GM21717 (cell line): Measurements from ENCODE around the gene DPEP2NB.
A peak's percentile ranks its signal among the peaks of the same experiment; 100 is the strongest.
"Not testable (repeated sequence)": the region's sequence is repeated elsewhere in the genome, so short reads cannot be mapped to it uniquely, and the experiment has no call there.

Experiments used
- ATAC-seq: cut with Tn5 transposase; IDR thresholded peaks from one replicate; pipeline ENCODE4 v1.9.1; 2021; ENCODE audit warnings: mild to moderate bottlenecking, moderate library complexity; ENCODE audit not compliant: unreplicated experiment

DPEP2NB gene, protein sequence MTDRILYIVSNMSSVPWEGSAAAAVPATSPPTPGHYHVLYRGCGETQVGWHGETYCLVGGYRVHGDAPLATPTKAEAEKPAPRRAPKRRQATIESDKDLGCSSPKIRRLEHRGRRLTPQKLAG

DNA sequence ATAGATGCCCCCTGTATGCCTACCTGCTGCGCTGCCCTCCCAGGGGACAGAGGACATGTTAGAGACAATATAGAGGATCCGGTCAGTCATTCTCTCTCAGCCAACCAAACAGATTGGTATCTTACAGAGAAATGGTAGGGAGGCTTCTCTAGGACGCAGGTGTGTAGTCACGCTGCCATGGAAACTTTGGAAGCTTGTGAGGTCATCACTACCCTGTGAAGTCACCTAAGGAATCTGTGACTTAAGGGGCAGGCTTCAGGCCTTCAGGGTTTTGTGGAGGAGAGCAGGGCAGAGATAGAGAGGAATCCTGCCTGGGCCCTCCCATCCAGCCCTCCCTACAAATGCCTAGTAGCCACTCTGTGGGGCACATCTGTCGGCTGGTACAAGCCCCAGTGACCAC, at the start of gene DPEP2NB:
Gene DPEP2NB (minus strand): TSS at position 231 of the 400 bp plus-strand sequence. CDS start 141 bp downstream, at position 90.
- ATAC-seq, result no peak

DNA sequence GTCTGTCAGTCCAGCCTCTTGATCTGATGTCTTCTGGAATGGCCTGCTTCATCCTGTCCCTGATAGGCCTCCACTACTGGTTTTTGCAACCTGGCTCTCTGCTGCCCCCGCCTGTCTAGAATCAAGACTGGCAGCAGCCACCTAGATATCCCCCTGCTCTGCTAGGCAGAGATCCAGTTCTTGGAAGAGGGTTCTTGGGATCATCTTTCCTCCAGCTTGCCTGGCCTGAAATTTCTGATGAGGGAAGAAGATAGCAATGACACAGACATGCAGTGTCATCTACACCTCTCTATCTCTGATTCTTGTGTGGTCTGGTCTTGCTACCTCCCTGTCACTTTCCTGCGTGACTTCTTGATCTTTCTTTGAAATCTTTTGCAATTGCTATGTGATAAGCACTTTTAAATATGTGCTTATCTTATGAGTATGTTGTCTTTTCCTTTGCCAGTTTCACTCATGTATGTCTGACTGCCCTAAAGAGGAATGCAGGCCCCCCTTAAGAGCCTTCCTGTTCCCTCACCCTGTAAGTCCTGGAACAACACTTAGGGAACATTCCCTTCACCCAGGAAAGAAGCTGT, 49.2 kb upstream of the DPEP2NB start:
- no peak for ATAC-seq

GRCh38 chr16:68062910-68063393, 47.2 kb upstream of the DPEP2NB start:
- no peak for ATAC-seq

- no peak for ATAC-seq
Observed at GRCh38 chr16:68061396-68061795, 45.7 kb upstream of the DPEP2NB start.

GRCh38 chr16:68059804-68060203, 44.1 kb upstream of the DPEP2NB start:
- no peak for ATAC-seq

DNA sequence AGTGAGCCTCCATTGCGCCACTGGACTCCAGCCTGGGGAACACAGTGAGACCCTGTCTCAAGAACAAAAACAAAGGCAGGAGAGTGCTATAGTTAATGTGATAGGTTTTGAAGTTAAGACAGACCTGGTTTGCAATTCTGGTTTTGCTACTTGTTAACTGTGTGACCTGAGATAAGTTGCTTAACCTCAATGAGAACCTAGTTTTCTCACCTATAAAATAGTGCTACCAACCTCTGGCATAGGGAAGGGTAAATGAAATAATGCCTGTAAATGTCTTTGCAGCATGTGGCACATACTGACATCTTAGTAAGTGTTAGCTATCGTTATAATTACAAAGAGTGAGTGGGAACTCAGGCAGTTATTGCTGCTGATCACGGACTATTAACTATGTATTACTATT, 39.7 kb upstream of the DPEP2NB start:
- no peak for ATAC-seq

- no peak for ATAC-seq
Observed at GRCh38 chr16:68049449-68049848, 33.7 kb upstream of the DPEP2NB start.

GRCh38 chr16:68047987-68048386, 32.3 kb upstream of the DPEP2NB start:
- ATAC-seq, result no peak

DNA sequence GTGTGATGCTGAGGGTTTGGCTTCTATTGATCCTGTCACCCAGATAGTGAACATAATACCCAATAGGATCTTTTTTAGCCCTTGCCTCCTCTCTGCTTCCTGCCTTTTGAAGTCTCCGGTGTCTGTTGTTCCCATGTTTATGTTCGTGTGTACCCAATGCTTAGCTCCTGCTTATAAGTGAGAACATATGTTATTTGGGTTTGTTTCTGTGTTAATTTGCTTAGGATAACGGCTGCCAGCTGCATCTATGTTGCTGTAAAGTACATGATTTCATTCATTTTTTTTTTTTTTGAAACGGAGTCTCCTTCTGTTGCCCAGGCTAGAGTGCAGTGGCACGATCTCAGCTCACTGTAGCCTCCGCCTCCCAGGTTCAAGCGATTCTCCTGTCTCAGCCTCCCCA, 30.4 kb upstream of the DPEP2NB start:
- no peak for ATAC-seq

DNA sequence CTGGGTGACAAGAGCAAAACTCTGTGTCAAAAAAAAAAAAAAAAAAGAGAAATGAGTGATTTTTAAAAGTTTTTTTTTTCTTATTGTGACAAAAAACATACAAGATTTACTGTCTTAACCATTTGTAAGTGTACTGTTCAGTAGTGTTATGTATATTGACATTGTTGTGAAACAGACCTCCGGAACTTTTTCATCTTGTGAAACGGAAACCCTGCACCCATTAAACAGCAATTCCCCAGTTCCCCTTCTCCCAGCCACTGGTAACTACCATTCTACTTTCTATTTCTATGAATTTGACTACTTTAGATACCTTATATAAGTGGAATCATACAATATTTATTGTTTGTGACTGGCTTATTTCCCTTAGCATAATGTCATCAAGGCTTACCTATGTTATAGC, 26.1 kb upstream of the DPEP2NB start:
- no peak for ATAC-seq

GRCh38 chr16:68040506-68041288, 25.0 kb upstream of the DPEP2NB start:
- peak; percentile 79 for ATAC-seq

DNA sequence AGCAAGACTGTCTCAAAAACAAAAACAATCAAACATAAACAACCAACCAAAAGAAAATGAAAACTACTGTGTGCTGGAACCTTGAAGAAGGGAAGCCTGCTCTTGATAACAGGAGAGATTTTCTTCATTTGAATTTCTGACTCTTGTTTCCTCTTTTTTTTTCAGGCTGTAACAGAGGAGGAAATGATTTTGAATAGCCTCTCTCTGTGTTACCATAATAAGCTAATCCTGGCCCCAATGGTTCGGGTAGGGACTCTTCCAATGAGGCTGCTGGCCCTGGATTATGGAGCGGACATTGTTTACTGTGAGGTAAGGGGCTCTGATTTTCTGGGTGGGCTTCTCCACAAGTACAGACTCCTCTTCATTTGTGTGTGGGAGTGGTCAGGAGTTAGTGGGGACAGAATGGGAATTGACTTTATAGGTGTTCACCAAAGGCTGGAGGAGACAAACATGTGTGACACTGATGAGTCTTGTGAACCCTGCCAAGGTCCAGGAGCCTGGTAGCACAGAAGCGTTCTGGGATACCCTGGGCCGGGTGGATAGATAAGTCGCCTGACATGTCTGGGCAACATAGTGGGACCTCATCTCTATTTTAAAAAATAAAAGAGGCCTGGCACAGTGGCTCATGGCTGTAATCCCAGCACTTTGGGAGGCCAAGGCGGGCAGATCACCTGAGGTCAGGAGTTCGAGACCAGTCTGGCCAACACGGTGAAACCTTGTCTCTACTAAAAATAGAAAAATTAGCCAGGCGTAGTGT, 22.3 kb upstream of the DPEP2NB start:
- ATAC-seq, result no peak

DNA sequence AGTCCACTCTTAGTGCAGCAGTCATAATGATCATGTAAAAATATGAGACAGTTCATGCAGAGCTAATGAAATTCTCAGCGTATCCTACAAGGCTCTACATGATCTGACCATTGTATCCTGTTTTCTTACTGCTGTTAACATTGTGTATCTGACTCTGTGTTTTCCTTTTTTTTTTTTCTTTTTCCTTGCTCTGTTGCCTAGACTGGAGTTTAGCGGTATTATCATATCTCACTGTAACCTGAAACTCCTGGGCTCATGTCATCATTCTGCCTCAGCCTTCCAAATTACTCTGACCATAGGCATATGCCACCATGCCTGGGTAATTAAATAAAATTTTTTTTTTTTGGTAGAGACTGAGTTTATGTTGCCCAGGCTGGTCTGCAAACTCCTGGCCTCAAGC, 19.5 kb upstream of the DPEP2NB start:
- no peak for ATAC-seq

- ATAC-seq, result no peak
Observed at GRCh38 chr16:68033101-68033500, 17.4 kb upstream of the DPEP2NB start.

GRCh38 chr16:68031951-68032350, 16.2 kb upstream of the DPEP2NB start:
- no peak for ATAC-seq

- not testable (repeated sequence) for ATAC-seq
Observed at GRCh38 chr16:68030108-68030507, 14.4 kb upstream of the DPEP2NB start.

GRCh38 chr16:68028996-68029395, 13.3 kb upstream of the DPEP2NB start:
- no peak for ATAC-seq

DNA sequence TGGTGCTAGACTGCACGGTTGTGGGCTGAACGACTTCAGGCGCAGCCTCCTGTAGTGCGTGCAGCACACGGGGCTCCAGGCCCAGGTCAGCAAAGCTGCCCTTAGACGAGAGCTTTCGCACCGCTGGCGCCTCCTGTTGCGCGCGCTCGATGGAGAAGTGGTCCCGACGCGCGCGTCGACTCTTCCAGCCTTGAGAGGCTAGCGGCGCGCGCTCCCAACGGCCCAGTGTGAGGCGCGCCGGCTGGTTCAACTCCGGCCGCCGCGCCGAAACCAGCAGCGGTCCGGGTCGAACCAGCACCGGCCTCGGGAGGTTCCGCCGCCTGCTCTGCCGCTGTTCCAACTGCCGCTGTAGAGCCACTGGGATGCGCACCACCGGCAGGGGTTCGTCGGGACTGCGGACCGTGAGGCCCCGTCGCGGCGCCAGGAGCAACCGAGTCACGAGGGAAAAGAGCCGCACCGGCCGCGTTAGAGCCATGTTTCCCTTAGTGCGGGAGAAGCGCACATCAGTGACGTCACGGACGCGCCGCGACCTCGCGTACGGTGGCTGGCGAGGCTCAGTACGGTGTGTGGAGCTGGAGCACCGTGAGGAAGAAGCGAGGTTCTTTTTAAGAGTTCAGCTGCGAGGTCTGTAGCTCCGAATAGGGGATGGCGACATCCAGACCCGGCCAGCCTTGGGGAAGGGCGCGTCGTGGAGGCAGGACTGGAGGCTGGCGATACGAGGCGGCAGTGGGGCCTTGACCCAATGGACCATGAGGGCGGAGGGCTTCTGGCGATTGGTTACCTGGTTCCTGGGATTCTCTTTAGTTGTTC, 7.2 kb upstream of the DPEP2NB start, which contains the start of the genes DDX28 and DUS2:
Gene DDX28 (minus strand): TSS at position 505 of the 810 bp plus-strand sequence. CDS start 30 bp downstream, at position 475.
Gene DUS2 (plus strand): TSS at position 557 of the 810 bp plus-strand sequence. CDS start 14,740 bp downstream, outside the sequence.
- ATAC-seq, result peak; percentile 70

DNA sequence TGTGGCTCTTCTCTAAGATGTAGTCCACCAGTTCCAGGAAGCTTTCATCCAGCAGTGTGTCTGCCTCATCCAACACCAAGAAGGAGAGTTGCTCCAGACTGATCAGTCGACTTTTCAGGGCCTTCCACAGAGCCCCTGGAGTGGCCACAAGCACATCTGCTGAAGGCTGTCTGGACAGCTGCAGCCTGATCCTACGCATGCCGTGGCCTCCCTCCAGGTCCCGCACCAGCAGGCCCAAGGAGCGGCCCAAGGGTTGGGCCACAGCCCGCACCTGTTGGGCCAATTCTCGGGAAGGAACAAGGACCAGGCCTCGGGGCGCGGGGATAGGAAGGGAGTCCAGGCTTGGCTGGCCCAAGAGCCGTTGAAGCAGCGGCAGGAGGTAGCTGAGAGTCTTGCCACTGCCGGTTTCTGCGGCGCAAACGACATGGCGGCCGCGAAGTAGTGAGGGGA, 6.6 kb upstream of the DPEP2NB start:
- ATAC-seq, result no peak

GRCh38 chr16:68021490-68021889, 5.8 kb upstream of the DPEP2NB start:
- ATAC-seq, result no peak
